PFSK-1 (cell line): Measurements from ENCODE around the gene AQP1.

ENCODE experiments used
- POLR2AphosphoS5 ChIP-seq: IDR thresholded peaks from 2 replicates; pipeline ENCODE4 v1.6.1; 2012; ENCODE audit warnings: low read depth, mild to moderate bottlenecking, control low read depth, low read length, moderate library complexity
- TAF1 ChIP-seq: IDR thresholded peaks from 2 replicates; pipeline ENCODE4 v1.6.1; 2012; ENCODE audit warnings: low read length, control low read depth, borderline replicate concordance; ENCODE audit not compliant: insufficient read depth
- TF ChIP-seq, protein P1 (sequence below), 2 experiments: IDR thresholded peaks; 2 replicates each; pipeline versions ENCODE4 v1.6.1 to v1.8.0; 2011 to 2012; ENCODE audit warnings: low read depth in 2 of 2, low read length in 2 of 2, control low read depth in 1 of 2, inconsistent platforms in 1 of 2, mild to moderate bottlenecking in 1 of 2, moderate library complexity in 1 of 2; ENCODE audit not compliant: insufficient read depth in 1 of 2

DNA sequence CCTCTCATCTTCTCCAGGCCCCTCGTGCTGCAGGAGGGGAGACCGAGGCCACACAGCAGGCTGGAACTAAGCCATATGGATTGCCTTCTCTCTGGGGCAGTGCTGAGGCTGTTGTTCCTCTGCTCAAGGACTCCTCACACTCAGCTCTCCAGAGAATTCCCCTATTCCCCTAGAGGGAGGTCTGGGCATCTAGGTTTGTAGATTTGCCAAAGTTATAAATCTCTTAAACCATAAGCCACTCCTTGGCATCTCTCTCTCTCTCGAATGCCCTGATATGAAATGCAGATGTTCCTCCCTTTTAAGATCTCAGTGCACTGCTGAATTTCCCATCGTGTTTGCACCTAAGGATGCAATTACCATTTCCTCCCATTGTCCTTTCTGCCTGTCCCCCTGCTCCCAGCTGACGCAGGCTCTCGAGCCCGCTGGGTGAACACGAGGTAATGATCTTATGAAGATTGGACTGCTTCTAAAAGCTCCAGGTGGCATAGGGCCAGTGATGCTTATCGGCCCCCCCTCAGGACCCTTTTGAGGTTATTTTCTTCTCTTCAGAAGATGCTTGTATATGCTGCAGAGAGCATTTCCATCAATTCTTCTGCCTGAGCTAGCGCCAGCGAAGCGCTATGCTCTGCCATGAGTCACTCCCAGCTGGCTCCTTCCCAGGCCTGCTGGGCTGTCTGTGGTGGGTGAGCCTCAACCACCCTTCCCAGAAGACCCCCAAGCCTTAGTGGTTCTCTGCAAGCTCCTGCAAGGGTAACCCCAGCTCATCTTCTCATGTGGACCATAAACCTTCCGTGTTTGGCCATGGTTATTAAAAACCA, 41.6 kb upstream of the AQP1 start:
- TF ChIP-seq, protein P1, sequence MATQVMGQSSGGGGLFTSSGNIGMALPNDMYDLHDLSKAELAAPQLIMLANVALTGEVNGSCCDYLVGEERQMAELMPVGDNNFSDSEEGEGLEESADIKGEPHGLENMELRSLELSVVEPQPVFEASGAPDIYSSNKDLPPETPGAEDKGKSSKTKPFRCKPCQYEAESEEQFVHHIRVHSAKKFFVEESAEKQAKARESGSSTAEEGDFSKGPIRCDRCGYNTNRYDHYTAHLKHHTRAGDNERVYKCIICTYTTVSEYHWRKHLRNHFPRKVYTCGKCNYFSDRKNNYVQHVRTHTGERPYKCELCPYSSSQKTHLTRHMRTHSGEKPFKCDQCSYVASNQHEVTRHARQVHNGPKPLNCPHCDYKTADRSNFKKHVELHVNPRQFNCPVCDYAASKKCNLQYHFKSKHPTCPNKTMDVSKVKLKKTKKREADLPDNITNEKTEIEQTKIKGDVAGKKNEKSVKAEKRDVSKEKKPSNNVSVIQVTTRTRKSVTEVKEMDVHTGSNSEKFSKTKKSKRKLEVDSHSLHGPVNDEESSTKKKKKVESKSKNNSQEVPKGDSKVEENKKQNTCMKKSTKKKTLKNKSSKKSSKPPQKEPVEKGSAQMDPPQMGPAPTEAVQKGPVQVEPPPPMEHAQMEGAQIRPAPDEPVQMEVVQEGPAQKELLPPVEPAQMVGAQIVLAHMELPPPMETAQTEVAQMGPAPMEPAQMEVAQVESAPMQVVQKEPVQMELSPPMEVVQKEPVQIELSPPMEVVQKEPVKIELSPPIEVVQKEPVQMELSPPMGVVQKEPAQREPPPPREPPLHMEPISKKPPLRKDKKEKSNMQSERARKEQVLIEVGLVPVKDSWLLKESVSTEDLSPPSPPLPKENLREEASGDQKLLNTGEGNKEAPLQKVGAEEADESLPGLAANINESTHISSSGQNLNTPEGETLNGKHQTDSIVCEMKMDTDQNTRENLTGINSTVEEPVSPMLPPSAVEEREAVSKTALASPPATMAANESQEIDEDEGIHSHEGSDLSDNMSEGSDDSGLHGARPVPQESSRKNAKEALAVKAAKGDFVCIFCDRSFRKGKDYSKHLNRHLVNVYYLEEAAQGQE (IDR thresholded peaks at IDR 0.05; ENCODE audit: insufficient read depth in 1 of 2, low read depth in 2 of 2, low read length in 2 of 2) = no peak
- no peak for TF ChIP-seq TAF1
- TF ChIP-seq POLR2AphosphoS5 = no peak
